HFF-Myc (cell line): Measurements from ENCODE around the gene COPZ1.

Experiments used
- DNase-seq: peaks from one replicate; pipeline ENCODE4 v3.0.0-alpha.2; 2011; ENCODE audit warnings: low read depth; ENCODE audit errors: extremely low read depth
- H3K4me3 ChIP-seq: replicated peaks from 2 replicates; pipeline ENCODE4 v1.5.1; 2011; ENCODE audit warnings: low read depth, mild to moderate bottlenecking, control low read depth, low read length
- CTCF ChIP-seq: IDR thresholded peaks from 2 replicates; pipeline ENCODE4 v1.5.1; 2012; ENCODE audit warnings: mild to moderate bottlenecking, low read depth, low read length, control low read depth; ENCODE audit errors: missing control alignments

Gene COPZ1

GRCh38 chr12:54387114-54387467 lies 62.2 kb downstream of the COPZ1 start:
- H3K4me3 ChIP-seq: no peak overlapping the region
- no peak for DNase-seq
- TF ChIP-seq CTCF: no peak

GRCh38 chr12:54388237-54389133 lies 63.6 kb downstream of the COPZ1 start:
- no peak for DNase-seq
- no peak overlapping the region for H3K4me3 ChIP-seq
- no peak for TF ChIP-seq CTCF

DNA sequence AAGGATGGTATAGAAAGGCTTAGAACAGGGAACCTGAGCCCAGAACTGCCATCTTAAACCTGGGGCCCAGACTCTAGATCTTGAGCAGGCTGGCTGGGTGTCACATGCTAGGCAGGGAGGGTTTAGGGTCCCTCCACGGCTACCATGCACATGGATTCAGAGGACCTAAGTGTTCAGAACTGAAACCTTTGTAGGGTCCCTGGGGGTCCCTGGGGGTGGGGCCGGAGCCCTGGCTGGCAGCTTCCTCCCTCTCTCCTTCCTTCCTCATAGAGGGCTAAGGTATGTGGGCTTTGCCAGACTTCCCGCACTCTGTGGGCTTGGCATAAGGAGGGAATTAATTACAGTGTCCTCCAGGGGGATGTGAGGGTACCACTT lies 64.2 kb downstream of the COPZ1 start:
- TF ChIP-seq CTCF: no peak
- H3K4me3 ChIP-seq: no peak overlapping the region
- no peak for DNase-seq

DNA sequence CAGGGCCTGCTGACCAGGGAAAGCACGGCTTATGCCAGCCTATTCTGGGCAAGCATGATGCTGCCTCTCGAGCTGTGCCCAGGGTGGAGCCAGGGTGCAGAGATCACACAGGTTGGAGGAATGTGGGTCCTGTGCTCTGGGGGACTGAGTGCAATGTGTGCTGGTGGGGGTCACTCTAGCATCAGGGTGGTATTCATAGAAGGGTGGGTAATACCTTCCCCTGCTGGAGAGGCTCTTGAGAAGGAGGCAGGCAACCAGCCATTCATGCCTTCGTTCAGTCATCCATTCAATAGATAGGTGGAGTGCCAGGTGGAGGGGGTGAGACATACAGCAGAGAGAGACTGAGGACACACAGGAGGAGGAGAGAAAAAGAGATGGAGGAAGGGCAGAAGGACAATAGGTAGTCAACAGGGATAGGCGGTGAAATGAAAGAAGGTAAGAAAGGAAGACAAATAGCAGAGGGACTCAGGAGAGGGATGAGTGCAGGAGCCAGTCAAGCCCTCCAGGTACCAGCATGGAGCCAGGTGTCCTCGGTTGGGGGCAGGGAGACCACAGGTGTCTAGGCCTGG lies 64.8 kb downstream of the COPZ1 start:
- no peak overlapping the region for H3K4me3 ChIP-seq
- TF ChIP-seq CTCF: no peak
- no peak for DNase-seq

GRCh38 chr12:54390176-54390667 lies 65.3 kb downstream of the COPZ1 start:
- DNase-seq: no peak
- no peak overlapping the region for H3K4me3 ChIP-seq
- no peak for TF ChIP-seq CTCF

GRCh38 chr12:54390668-54391551 lies 66.0 kb downstream of the COPZ1 start:
- no peak overlapping the region for H3K4me3 ChIP-seq
- no peak for DNase-seq
- no peak for TF ChIP-seq CTCF
